H54 (cell line): ENCODE measurements around the gene USH2A.

Experiments used
- DNase-seq: peaks from one replicate; pipeline ENCODE4 v3.0.0; 2011; ENCODE audit warnings: low spot score, mixed read lengths; ENCODE audit not compliant: insufficient read length
- FAIRE-seq: peaks from 3 replicates; lab custom pipeline; 2011; peaks lifted over from hg19 to GRCh38; lab: Jason Lieb, UNC
- POLR2A ChIP-seq: IDR thresholded peaks from 2 replicates; pipeline ENCODE4 v1.6.1; 2011; ENCODE audit warnings: low read depth, mild to moderate bottlenecking, low read length

USH2A gene

GRCh38 chr1:215636258-215636965, 786.8 kb downstream of the USH2A start:
- no peak for TF ChIP-seq POLR2A
- no peak for FAIRE-seq
- DNase-seq, result no peak

DNA sequence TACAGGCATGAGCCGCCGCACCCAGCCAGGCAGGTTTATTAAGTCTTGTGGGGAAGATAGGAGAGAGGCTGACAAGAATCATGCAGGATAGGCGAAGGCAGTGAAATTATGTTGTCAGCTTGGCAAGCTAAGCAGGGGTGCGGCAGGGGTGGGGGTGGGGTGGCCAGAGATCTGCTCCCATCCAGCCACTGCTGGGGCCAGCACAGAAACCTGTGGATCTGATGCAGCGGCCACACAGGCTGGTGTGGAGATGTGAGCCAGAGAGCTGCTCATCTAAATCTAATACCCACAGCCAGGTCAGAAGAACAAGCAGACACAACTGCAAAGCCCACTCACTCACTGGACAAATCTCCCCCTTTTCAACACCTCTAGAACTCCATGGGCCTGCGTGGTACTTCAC, 787.4 kb downstream of the USH2A start:
- FAIRE-seq, result no peak
- no peak for TF ChIP-seq POLR2A

DNA sequence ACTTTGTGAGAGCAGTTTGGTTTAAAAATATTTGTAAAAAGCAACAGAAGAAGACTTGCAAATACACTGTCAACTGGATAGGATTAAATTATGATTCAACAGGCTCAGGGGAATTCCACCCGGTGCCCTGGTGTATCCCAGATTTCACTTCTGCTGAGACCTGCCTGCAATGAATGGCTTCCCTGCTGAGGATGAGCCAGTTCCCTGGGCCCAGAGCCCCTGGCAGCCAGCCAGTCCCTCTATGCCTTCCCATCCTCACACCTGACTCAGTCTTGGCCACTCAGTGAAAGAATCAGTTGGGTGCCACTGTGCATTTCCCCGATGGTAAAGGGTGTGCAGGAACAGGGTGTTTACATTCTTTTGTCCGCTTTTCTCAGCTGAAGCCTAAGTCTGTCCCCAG, 791.8 kb downstream of the USH2A start:
- peak; percentile 46 for DNase-seq
- TF ChIP-seq POLR2A, result no peak
- peak; percentile 73 for FAIRE-seq

More for the DNA sequence above, 787.4 kb downstream of the USH2A start:
- DNase-seq, result no peak

GRCh38 chr1:215631040-215631439, 792.2 kb downstream of the USH2A start:
- FAIRE-seq (no peak), DNase-seq (no peak)
- no peak for TF ChIP-seq POLR2A

DNA sequence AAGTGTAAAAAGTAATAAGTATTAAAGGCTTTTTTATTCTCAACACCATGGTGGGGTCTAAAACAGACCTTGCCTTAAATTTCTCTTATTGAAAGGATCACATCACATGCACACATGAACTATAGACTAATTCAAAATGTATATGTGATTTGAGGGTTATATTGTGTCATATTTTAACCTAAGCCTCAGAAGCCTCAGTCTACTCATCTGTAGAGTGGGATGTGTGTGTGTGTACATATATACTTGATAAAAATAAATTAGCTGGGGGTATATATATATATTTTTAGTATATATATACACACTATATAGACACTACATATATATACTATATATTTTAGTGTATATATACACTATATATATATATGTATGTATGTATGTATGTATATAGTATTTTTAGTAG, 797.3 kb downstream of the USH2A start:
- DNase-seq (no peak), FAIRE-seq (no peak)
- no peak for TF ChIP-seq POLR2A

DNA sequence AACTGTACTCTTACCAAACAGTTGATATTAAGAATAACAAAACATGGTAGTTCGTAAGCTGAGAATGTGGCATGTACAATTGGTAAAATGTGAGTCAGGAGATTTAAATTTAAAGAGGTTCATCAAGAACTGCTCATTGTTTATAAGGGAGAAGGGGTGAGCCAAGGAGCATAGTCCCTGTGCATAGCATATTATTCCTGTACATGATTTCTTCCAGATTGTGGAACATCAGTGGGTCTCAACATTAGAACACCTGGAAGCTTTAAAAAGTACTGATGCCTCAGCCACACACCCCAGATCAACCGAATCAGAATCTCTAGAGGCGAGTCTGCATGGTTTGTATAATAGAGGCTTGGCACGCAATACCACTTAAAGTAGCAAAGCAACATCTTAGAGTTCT, 800.1 kb downstream of the USH2A start:
- no peak for FAIRE-seq
- DNase-seq, result no peak
- no peak for TF ChIP-seq POLR2A

GRCh38 chr1:215617979-215618378, 805.3 kb downstream of the USH2A start:
- DNase-seq (no peak), FAIRE-seq (no peak)
- no peak for TF ChIP-seq POLR2A

GRCh38 chr1:215612391-215612790, 810.9 kb downstream of the USH2A start:
- DNase-seq (no peak), FAIRE-seq (no peak)
- no peak for TF ChIP-seq POLR2A

DNA sequence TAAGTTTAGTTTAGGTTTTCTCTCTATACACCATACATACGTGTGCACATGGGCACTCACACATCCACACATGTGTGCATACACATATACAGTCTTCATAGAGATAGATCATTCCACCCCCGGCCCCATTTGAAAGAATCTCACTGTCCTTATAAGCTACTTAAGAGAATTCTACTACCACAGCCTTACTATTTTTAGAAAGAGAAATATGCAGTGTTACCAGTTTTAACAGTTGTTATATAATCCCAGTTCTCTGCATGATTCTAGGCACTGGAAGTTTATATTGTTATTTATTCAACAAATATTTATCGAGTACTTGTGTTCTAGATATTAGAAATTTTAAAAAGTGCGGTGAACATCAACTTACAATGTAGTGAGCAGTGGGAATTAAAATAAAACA, 814.6 kb downstream of the USH2A start:
- DNase-seq, result no peak
- TF ChIP-seq POLR2A, result no peak
- no peak for FAIRE-seq

- FAIRE-seq (no peak), DNase-seq (no peak)
- no peak for TF ChIP-seq POLR2A
Observed at GRCh38 chr1:215607412-215607811, 815.8 kb downstream of the USH2A start.

DNA sequence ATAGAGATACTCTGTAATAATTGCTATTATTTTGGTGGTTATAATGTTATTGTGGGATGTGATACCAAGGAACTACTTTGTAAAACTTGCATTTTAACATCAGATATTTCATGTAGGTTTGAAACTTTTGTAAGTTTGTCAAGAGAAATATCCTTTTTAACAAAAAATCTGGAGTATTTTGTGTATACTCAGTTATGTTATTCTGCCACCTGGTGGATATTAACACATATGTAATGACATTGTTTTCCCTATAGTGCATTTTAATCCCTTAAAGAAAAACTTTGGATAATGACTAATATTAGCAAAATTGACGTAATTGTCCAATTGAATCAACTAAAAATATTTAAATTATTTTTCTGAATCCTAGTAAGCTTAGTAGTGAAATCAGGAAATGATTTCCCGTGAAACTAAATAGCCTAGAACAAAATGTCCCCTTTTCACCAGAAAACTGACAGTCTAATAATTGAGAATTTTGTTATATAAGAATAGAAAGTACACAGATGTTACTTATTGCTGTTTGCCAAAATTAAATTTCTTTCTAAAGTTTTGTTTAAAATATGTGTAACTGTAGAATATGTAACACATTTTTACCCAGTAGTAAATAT, 816.6 kb downstream of the USH2A start:
- DNase-seq (no peak), FAIRE-seq (peak; percentile 53)

DNA sequence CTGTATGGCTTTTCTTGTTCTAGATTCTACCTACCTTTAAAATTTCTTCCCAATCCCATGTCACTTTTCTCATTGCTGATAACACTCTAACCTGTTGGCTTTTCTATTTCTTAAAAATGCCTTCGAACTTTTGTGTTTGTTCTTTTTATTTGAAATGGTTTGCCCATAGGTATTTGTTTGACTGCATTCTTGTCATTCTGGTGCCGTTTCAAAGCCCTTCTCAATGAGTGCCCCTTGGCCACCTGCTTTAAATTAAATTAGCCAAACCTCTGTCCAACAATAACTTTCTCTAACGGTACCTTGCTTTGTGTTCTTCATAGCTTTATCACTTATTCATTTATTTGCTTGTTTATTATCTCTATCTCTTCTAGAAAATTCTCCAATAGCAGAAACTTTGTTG, 817.2 kb downstream of the USH2A start:
- FAIRE-seq (no peak), DNase-seq (no peak)
- TF ChIP-seq POLR2A, result no peak

More for the DNA sequence above, 816.6 kb downstream of the USH2A start:
- no peak for TF ChIP-seq POLR2A

GRCh38 chr1:215605011-215605621, 818.1 kb downstream of the USH2A start:
- no peak for FAIRE-seq
- no peak for TF ChIP-seq POLR2A
- DNase-seq, result no peak

- FAIRE-seq (no peak), DNase-seq (no peak)
- no peak for TF ChIP-seq POLR2A
Observed at GRCh38 chr1:215603319-215603718, 819.9 kb downstream of the USH2A start.
